SK-N-SH (cell line): Measurements from ENCODE around the gene ETV3L. TPM values are rescaled to one million over a fixed set of nuclear protein-coding genes. Genes with fewer than 3 reads are reported as not detected.

Source experiments
- CTCF ChIA-PET: fragments of 300-600, 350-600 bp; formaldehyde crosslinking; extraction: SDS; loops from one replicate; lab custom pipeline; 2021; lab: Yijun Ruan, JAX
- POLR2A ChIA-PET: fragments of 350-600 bp; sonication (Branson Sonifier 250); formaldehyde crosslinking; extraction: SDS; loops from one replicate; lab custom pipeline; 2020; ENCODE audit warnings: antibody characterized with exemption, inconsistent platforms; lab: Yijun Ruan, JAX
- DNase-seq: peaks from one replicate; pipeline ENCODE4 v3.0.0; 2012
- H2AFZ ChIP-seq: fragments of 200-600 bp; sonication (generic); 2 replicates; pipeline ENCODE4 v1.8.1; 2016; ENCODE audit warnings: antibody characterized with exemption, mild to moderate bottlenecking, low read depth
- H3F3A ChIP-seq: fragments of 200-600 bp; sonication (generic); replicated peaks from 2 replicates; pipeline ENCODE3; 2016; ENCODE audit warnings: antibody characterized with exemption, mild to moderate bottlenecking; ENCODE audit not compliant: insufficient read depth
- H3K27ac ChIP-seq, 2 experiments: fragments of 200-500 bp in 1 of 2; fragments of 200-600 bp in 1 of 2; sonication (Bioruptor generic) in 1 of 2; sonication (generic), shearing (Covaris generic) in 1 of 2; 2 replicates each; pipeline versions ENCODE4 v1.5.1 to v1.6.1; 2014 to 2016; ENCODE audit warnings: low read depth in 2 of 2, inconsistent platforms in 1 of 2, low read length in 1 of 2, mild to moderate bottlenecking in 1 of 2, mixed read lengths in 1 of 2
- H3K27me3 ChIP-seq: fragments of 200-600 bp; sonication (generic), shearing (Covaris generic); 2 replicates; pipeline ENCODE4 v1.6.1; 2016; ENCODE audit warnings: mixed run types; ENCODE audit not compliant: insufficient read depth
- H3K36me3 ChIP-seq, 2 experiments: fragments of 200-500 bp in 1 of 2; fragments of 200-600 bp in 1 of 2; sonication (Bioruptor generic) in 1 of 2; sonication (generic) in 1 of 2; replicated peaks in 1 of 2; 2 replicates each; pipeline versions ENCODE3 to v1.5.1; 2014 to 2016; ENCODE audit warnings: low read length in 1 of 2, mild to moderate bottlenecking in 1 of 2; ENCODE audit not compliant: insufficient read depth in 2 of 2, control insufficient read depth in 1 of 2
- H3K4me1 ChIP-seq, 2 experiments: fragments of 200-500 bp in 1 of 2; fragments of 200-600 bp in 1 of 2; sonication (Bioruptor generic) in 1 of 2; sonication (generic), shearing (Covaris generic) in 1 of 2; 2 replicates each; pipeline versions ENCODE4 v1.5.1 to v1.6.1; 2014 to 2016; ENCODE audit warnings: low read depth in 1 of 2, low read length in 1 of 2, mixed run types in 1 of 2; ENCODE audit not compliant: insufficient read depth in 2 of 2, control insufficient read depth in 1 of 2
- H3K4me2 ChIP-seq: fragments of 200-600 bp; sonication (generic), shearing (Covaris generic); 2 replicates; pipeline ENCODE4 v1.6.1; 2017; ENCODE audit warnings: mixed run types
- H3K4me3 ChIP-seq, 2 experiments: fragments of 200-500 bp in 1 of 2; fragments of 200-600 bp in 1 of 2; sonication (Bioruptor generic) in 1 of 2; sonication (generic), shearing (Covaris generic) in 1 of 2; 2 replicates each; pipeline versions ENCODE4 v1.5.1 to v1.8.1; 2014 to 2016; ENCODE audit warnings: low read depth in 2 of 2, inconsistent platforms in 1 of 2, low read length in 1 of 2, mild to moderate bottlenecking in 1 of 2, mixed read lengths in 1 of 2, moderate library complexity in 1 of 2
- H3K79me2 ChIP-seq: fragments of 200-600 bp; sonication (generic); 2 replicates; pipeline ENCODE4 v1.8.1; 2017; ENCODE audit warnings: mild to moderate bottlenecking; ENCODE audit not compliant: insufficient read depth
- H3K9ac ChIP-seq: fragments of 200-600 bp; sonication (generic); 2 replicates; pipeline ENCODE4 v1.6.1; 2017; ENCODE audit warnings: mixed run types
- H3K9me2 ChIP-seq: fragments of 200-600 bp; sonication (generic); 2 replicates; pipeline ENCODE4 v1.6.1; 2017; ENCODE audit warnings: mixed run types
- H3K9me3 ChIP-seq: fragments of 200-600 bp; sonication (generic); 2 replicates; pipeline ENCODE4 v1.6.1; 2017; ENCODE audit warnings: mixed run types, mild to moderate bottlenecking, moderate library complexity
- H4K20me1 ChIP-seq: fragments of 200-600 bp; sonication (generic); 2 replicates; pipeline ENCODE4 v1.6.1; 2017; ENCODE audit warnings: mild to moderate bottlenecking, mixed run types; ENCODE audit not compliant: insufficient read depth
- CTCF ChIP-seq: fragments of 200-600 bp; sonication (generic); IDR thresholded peaks from 2 replicates; pipeline ENCODE4 v1.6.1; 2017; ENCODE audit warnings: antibody characterized with exemption, mild to moderate bottlenecking, moderate library complexity
- EP300 ChIP-seq, 2 experiments: IDR thresholded peaks; 2 replicates each; pipeline versions ENCODE4 v1.4.0 to v1.6.1; 2012; ENCODE audit warnings: borderline replicate concordance in 1 of 2, low read depth in 1 of 2, low read length in 1 of 2
- EZH2phosphoT487 ChIP-seq: fragments of 200-600 bp; sonication (generic); IDR thresholded peaks from 2 replicates; pipeline ENCODE4 v1.6.1; 2017; ENCODE audit warnings: low read depth, mixed run types, mild to moderate bottlenecking, antibody characterized with exemption, moderate library complexity, borderline replicate concordance
- FOXJ3 ChIP-seq: sonication (generic); formaldehyde crosslinking; IDR thresholded peaks from 2 replicates; pipeline ENCODE4 v1.5.1; 2020; ENCODE audit warnings: mild to moderate bottlenecking, missing genetic modification reagents
- FOXM1 ChIP-seq: IDR thresholded peaks from 2 replicates; pipeline ENCODE4 v1.4.0; 2012; ENCODE audit warnings: low read depth, mild to moderate bottlenecking
- GABPA ChIP-seq: IDR thresholded peaks from 2 replicates; pipeline ENCODE4 v1.4.0; 2012; ENCODE audit warnings: low read depth, mild to moderate bottlenecking
- GATA2 ChIP-seq: sonication (generic); formaldehyde crosslinking; IDR thresholded peaks from 2 replicates; pipeline ENCODE4 v1.5.0; 2020; ENCODE audit warnings: mild to moderate bottlenecking, missing genetic modification reagents
- JUND ChIP-seq: IDR thresholded peaks from 2 replicates; pipeline ENCODE4 v1.4.0; 2012
- NRF1 ChIP-seq: IDR thresholded peaks from 2 replicates; pipeline ENCODE4 v1.6.1; 2012; ENCODE audit warnings: low read depth, mild to moderate bottlenecking, low read length
- PBX3 ChIP-seq: IDR thresholded peaks from 2 replicates; pipeline ENCODE4; 2012
- POLR2AphosphoS5 ChIP-seq: IDR thresholded peaks from 2 replicates; pipeline ENCODE4 v1.6.1; 2012; ENCODE audit warnings: low read depth, low read length
- REST ChIP-seq: IDR thresholded peaks from 2 replicates; pipeline ENCODE4 v1.6.1; 2012; ENCODE audit warnings: mild to moderate bottlenecking, low read depth, low read length, moderate library complexity
- SIN3A ChIP-seq: IDR thresholded peaks from 2 replicates; pipeline ENCODE4 v1.6.1; 2012; ENCODE audit warnings: low read depth, mild to moderate bottlenecking, low read length, moderate library complexity, borderline replicate concordance
- TEAD4 ChIP-seq: IDR thresholded peaks from 2 replicates; pipeline ENCODE4 v1.4.0; 2012; ENCODE audit warnings: mild to moderate bottlenecking, borderline replicate concordance; ENCODE audit not compliant: insufficient read depth
- USF1 ChIP-seq: IDR thresholded peaks from 2 replicates; pipeline ENCODE4 v1.4.0; 2012; ENCODE audit warnings: low read depth, borderline replicate concordance
- USF2 ChIP-seq: fragments of 150-350 bp; IDR thresholded peaks from 2 replicates; pipeline ENCODE4 v1.6.1; 2017; ENCODE audit warnings: antibody characterized with exemption, low read length, low read depth, borderline replicate concordance
- YY1 ChIP-seq: IDR thresholded peaks from 2 replicates; pipeline ENCODE4 v1.4.0; 2012; ENCODE audit warnings: low read depth, mild to moderate bottlenecking
- ZBTB33 ChIP-seq: IDR thresholded peaks from 2 replicates; pipeline ENCODE4 v1.4.0; 2012; ENCODE audit warnings: low read depth, borderline replicate concordance
- WGBS: methylation state at CpG from one replicate; pipeline ENCODE4 v1.1.6; 2017; ENCODE audit warnings: low lambda C conversion rate; 5-methylcytosine and 5-hydroxymethylcytosine counted together
- polyA plus RNA-seq, 3 experiments: library from polyadenylated mRNA; depleted of rRNA; stranded (reverse); fragments of >200 nt; gene quantifications; 2 replicates each; pipeline ENCODE4 v1.2.3, GENCODE V29; 2012

The ETV3L gene
- polyA plus RNA-seq, 1 of the 3 experiments (the other 2 are of a cell fraction) = not detected

- Histone ChIP-seq H3K79me2 (peaks cover 72% of the 10 kb centered on the region), H3K27me3 (no peaks in the 10 kb centered on the region), H3F3A (peaks cover 5% of the 10 kb centered on the region), H3K4me2 (peak overlapping the region; percentile 88), H3K4me1 (peaks cover 15 to 30% of the 10 kb centered on the region in 2 experiments), H4K20me1 (peaks cover 56% of the 10 kb centered on the region), H3K36me3 (peaks cover 0 to 10% of the 10 kb centered on the region in 2 experiments), H3K9me3 (no peaks in the 10 kb centered on the region), H2AFZ (no peak overlapping the region), H3K9ac (no peak overlapping the region), H3K9me2 (no peaks in the 10 kb centered on the region), H3K4me3 (peak overlapping the region in 1 of 2 experiments; percentile 66; a peak in 1 of 4 replicates), H3K27ac (no peak overlapping the region)
- ChIA-PET CTCF (no interaction called here), POLR2A (no interaction called here)
- no peak for TF ChIP-seq JUND
- TF ChIP-seq USF1 = no peak
- no peak for TF ChIP-seq EP300 (IDR thresholded peaks at IDR 0.05; ENCODE audit: borderline replicate concordance in 1 of 2, low read depth in 1 of 2, low read length in 1 of 2)
- no peak for TF ChIP-seq GABPA
- TF ChIP-seq ZBTB33 = no peak
- no peak for TF ChIP-seq PBX3
- TF ChIP-seq POLR2AphosphoS5 = no peak
- TF ChIP-seq NRF1 = no peak
- no peak for TF ChIP-seq EZH2phosphoT487
- TF ChIP-seq TEAD4 = no peak
- no peak for TF ChIP-seq CTCF
- no peak for TF ChIP-seq FOXM1
- no peak for TF ChIP-seq FOXJ3 (CRISPR knock-in tag)
- TF ChIP-seq YY1 = no peak
- no peak for TF ChIP-seq SIN3A
- TF ChIP-seq GATA2 (CRISPR knock-in tag) = no peak
- no peak for TF ChIP-seq REST
- no peak for TF ChIP-seq USF2
- DNase-seq = no peak
- WGBS = 96% methylated on average over 2 of the region's 2 CpGs
Observed at GRCh38 chr1:157042846-157043245, 56.8 kb downstream of the ETV3L start.
